ENCODE measurements around the gene MEF2C.

- TF ChIP-seq CTCF (IDR thresholded peaks at IDR 0.05) (no peak), POLR2A (IDR thresholded peaks at IDR 0.05) (no peak), EP300 (IDR thresholded peaks at IDR 0.05; ENCODE audit: low read depth) (no peak), POLR2AphosphoS5 (IDR thresholded peaks at IDR 0.05) (no peak)
Measured at GRCh38 chr5:88858392-88858791, 24.6 kb downstream of the MEF2C start.
